Choroid plexus epithelial cell (primary cell): ENCODE measurements around the gene FALEC.

Experiments used
- DNase-seq: peaks from one replicate; pipeline ENCODE4 v3.0.0-alpha.2; 2010; ENCODE audit warnings: low read depth
- H3K4me3 ChIP-seq: 2 replicates; pipeline ENCODE4 v1.5.1; 2011; ENCODE audit warnings: low read depth, mild to moderate bottlenecking, control low read depth, low read length, moderate library complexity
- CTCF ChIP-seq: conservative IDR thresholded peaks from 2 replicates; pipeline ENCODE4 v1.5.1; 2011; ENCODE audit warnings: low read depth, mild to moderate bottlenecking, control low read depth, inconsistent platforms, low read length, moderate library complexity

Gene FALEC

GRCh38 chr1:150476754-150477153 lies 38.8 kb upstream of the FALEC start:
- no peak for TF ChIP-seq CTCF
- no peak overlapping the region for H3K4me3 ChIP-seq
- DNase-seq = no peak

- TF ChIP-seq CTCF = no peak
Observed at GRCh38 chr1:150477320-150477719, 38.2 kb upstream of the FALEC start.

GRCh38 chr1:150477733-150478132 lies 37.8 kb upstream of the FALEC start:
- TF ChIP-seq CTCF = no peak
- peak; percentile 82 for DNase-seq
- H3K4me3 ChIP-seq = no peak overlapping the region

More at GRCh38 chr1:150477320-150477719, 38.2 kb upstream of the FALEC start:
- H3K4me3 ChIP-seq = no peak overlapping the region
- DNase-seq = no peak

DNA sequence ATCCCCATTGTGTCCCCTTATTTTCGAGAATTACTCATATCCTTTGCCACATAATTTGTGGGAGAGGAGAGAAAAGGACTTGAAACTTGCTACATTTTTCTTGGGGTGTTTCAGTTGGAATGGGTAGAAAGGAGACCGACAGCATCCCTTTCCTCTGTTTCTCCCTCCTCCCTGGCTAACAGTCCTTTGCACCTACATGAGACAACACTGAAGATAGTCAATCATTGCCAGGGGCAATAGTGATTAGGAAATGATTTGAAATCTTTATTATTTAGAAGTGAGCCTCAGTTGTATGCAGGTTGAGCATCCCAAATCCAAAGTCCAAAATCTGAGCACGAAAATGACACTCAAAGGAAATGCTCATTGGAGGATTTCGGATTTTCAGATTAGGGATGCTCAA lies 36.2 kb upstream of the FALEC start:
- no peak overlapping the region for H3K4me3 ChIP-seq
- TF ChIP-seq CTCF = no peak
- DNase-seq = no peak

DNA sequence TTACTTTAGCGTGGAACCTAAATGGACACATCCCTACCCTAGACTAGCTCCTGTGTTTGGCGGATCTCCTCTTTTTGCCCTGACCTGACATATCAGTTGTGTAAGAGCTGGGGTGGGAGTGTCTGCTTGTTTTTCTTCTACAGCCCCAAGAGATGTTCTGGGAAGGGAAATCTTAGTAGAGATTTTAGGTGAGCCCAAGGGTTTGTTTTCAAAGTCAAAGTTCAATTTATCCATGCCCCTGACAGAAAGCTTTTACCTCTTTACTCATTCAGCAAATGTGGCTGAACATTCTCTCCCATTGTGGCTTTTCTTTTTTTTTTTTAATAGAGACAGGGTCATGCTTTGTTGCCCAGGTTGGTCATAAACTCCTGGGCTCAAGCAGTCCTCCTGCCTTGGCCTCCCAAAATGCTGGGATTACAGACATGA lies 35.6 kb upstream of the FALEC start:
- no peak for TF ChIP-seq CTCF
- H3K4me3 ChIP-seq = no peak overlapping the region
- DNase-seq = no peak

DNA sequence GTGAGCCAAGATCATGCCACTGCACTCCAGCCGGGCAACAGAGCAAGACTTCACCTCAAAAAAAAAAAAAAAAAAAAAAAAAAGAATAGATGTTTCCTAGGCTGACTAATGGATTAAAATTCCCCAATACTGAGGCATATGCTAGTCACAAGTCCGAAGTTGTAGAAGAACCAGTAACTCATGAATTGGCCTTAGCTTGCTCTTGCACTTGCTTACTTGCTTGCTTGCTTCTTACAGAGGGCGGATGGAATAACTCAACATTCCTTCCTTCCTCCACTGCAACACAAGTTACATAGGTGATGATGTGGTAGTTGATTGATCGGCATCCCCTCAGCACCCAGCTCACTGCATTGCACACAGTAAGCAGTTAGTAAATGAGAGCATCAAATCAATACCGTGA lies 31.1 kb upstream of the FALEC start:
- DNase-seq = no peak
- no peak for TF ChIP-seq CTCF
- H3K4me3 ChIP-seq = no peak overlapping the region

GRCh38 chr1:150484861-150485260 lies 30.7 kb upstream of the FALEC start:
- DNase-seq = peak; percentile 68
- H3K4me3 ChIP-seq = no peak overlapping the region
- peak; percentile 59 for TF ChIP-seq CTCF
